Caco-2 (cell line): ENCODE data around the gene ARPC4. TPM values are rescaled to one million over a fixed set of nuclear protein-coding genes. Genes with fewer than 3 reads are reported as not detected.

Experiments
- BruUV-seq: library from RNA; stranded (reverse); fragments of 400-500 nt; replicated peaks from 2 replicates; lab custom pipeline; 2021; lab: Mats Ljungman, UMichigan
- CTCF ChIA-PET: fragments of 300-600 bp; sonication (Branson Sonifier 250); formaldehyde crosslinking; loops from one replicate; lab custom pipeline; 2022; ENCODE audit warnings: antibody characterized with exemption; lab: Charles Lee
- POLR2A ChIA-PET: fragments of 300-600 bp; sonication (Branson Sonifier 250); formaldehyde crosslinking; loops from one replicate; lab custom pipeline; 2022; ENCODE audit warnings: antibody characterized with exemption; lab: Charles Lee
- DNase-seq, 2 experiments: peaks; one replicate each; pipeline versions ENCODE4 v3.0.0 to v3.0.0-alpha.2; 2020 to 2022
- H3K27me3 ChIP-seq: replicated peaks from 2 replicates; pipeline ENCODE4 v1.6.0; 2011; ENCODE audit warnings: low read length; ENCODE audit not compliant: control insufficient read depth, insufficient read depth
- H3K36me3 ChIP-seq: 2 replicates; pipeline ENCODE4 v1.5.1; 2011; ENCODE audit warnings: low read length; ENCODE audit not compliant: control insufficient read depth, insufficient read depth
- H3K4me1 ChIP-seq: fragments of 250-450 bp; sonication (Bioruptor Pico); 2 replicates; pipeline ENCODE4 v1.5.1; 2020; ENCODE audit warnings: mild to moderate bottlenecking
- H3K4me3 ChIP-seq: 2 replicates; pipeline ENCODE4 v1.5.1; 2011; ENCODE audit warnings: low read depth, mild to moderate bottlenecking, control low read depth, low read length
- H3K9me3 ChIP-seq: fragments of 250-450 bp; sonication (Bioruptor Pico); 2 replicates; pipeline ENCODE4 v1.5.1; 2020; ENCODE audit warnings: mild to moderate bottlenecking, moderate library complexity
- H3K27ac Mint-ChIP-seq: one replicate; pipeline ENCODE4 v1.8.0; 2022; ENCODE audit warnings: mixed read lengths; ENCODE audit not compliant: unreplicated experiment
- H3K27me3 Mint-ChIP-seq: one replicate; pipeline ENCODE4 v1.8.0; 2022; ENCODE audit warnings: mixed read lengths; ENCODE audit not compliant: insufficient read depth, unreplicated experiment
- H3K36me3 Mint-ChIP-seq: one replicate; pipeline ENCODE4 v1.8.0; 2022; ENCODE audit warnings: mild to moderate bottlenecking, mixed read lengths; ENCODE audit not compliant: insufficient read depth, unreplicated experiment
- H3K4me1 Mint-ChIP-seq: one replicate; pipeline ENCODE4 v1.8.0; 2022; ENCODE audit warnings: low read depth, mixed read lengths; ENCODE audit not compliant: unreplicated experiment
- H3K4me3 Mint-ChIP-seq: one replicate; pipeline ENCODE4 v1.8.0; 2022; ENCODE audit warnings: mild to moderate bottlenecking, moderate library complexity, mixed read lengths; ENCODE audit not compliant: unreplicated experiment
- H3K9me3 Mint-ChIP-seq: one replicate; pipeline ENCODE4 v1.8.0; 2022; ENCODE audit warnings: mixed read lengths; ENCODE audit not compliant: unreplicated experiment
- intact Hi-C: fragments of 100-400 bp; cut with micrococcal nuclease; formaldehyde crosslinking; loops from one replicate; pipeline ENCODE4 v1.10.0; 2022; ENCODE audit not compliant: unreplicated experiment
- total RNA-seq: library from RNA; stranded (reverse); gene quantifications from 2 replicates; pipeline ENCODE4 v1.2.3, GENCODE V29; 2022
- TF ChIP-seq, protein P1 (sequence below), 2 experiments: fragments of 200-600 bp in 1 of 2; IDR thresholded peaks; 1 replicate in 1 of 2; 2 replicates in 1 of 2; pipeline versions ENCODE4 v1.5.1 to v1.8.0; 2011 to 2022; ENCODE audit warnings: antibody characterized with exemption in 1 of 2, control low read depth in 1 of 2, inconsistent platforms in 1 of 2, low read depth in 1 of 2, low read length in 1 of 2, mild to moderate bottlenecking in 1 of 2, moderate library complexity in 1 of 2; ENCODE audit not compliant: insufficient read depth in 1 of 2, severe bottlenecking in 1 of 2, unreplicated experiment in 1 of 2

ARPC4 gene
- total RNA-seq, 1 experiment from 2014 or later = 158 TPM

DNA sequence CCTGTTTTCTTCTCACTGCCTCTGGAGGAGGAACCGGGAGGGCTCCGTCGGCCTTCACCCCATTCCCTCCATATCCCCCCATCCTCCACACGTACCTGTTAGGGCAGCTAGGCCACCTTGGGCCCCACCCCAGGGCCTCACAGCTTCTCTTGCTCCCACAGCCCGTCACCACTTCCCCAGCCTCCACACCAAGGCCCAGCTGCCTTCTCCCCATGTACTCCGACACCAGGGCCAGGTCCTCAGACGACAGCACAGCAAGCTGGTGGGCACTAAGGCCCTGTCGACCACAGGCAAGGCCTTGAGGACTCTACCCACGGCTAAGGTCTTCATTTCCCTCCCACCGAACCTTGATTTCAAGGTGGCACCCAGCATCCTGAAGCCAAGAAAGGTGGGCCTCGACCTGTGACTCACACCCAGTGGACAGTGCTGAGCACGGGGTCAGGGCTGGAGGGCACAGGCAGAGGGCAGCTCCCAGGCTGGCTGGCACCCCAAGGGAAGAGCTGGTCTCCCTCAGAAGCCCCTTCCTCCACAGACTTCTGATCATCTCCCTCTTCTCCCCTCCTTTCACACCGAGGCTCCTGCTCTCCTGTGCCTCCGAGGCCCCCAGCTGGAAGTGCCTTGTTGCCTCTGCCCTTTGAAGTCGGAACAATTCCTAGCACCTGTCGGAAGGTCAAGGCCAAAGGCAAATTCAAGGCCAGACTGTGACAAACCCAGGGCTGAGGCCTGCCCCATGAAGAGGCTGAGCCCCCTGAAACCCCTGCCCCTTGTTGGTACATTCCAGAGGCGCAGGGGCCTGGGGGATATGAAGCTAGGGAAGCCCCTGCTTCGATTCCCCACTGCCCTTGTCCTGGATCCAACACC is 41.9 kb downstream of the ARPC4 start:
- Mint-ChIP-seq H3K27ac (no peak overlapping the region), H3K9me3 (no peaks in the 10 kb centered on the region), H3K27me3 (no peaks in the 10 kb centered on the region), H3K4me1 (no peaks in the 10 kb centered on the region), H3K36me3 (peaks cover 24% of the 10 kb centered on the region), H3K4me3 (no peak overlapping the region)
- TF ChIP-seq, protein P1, sequence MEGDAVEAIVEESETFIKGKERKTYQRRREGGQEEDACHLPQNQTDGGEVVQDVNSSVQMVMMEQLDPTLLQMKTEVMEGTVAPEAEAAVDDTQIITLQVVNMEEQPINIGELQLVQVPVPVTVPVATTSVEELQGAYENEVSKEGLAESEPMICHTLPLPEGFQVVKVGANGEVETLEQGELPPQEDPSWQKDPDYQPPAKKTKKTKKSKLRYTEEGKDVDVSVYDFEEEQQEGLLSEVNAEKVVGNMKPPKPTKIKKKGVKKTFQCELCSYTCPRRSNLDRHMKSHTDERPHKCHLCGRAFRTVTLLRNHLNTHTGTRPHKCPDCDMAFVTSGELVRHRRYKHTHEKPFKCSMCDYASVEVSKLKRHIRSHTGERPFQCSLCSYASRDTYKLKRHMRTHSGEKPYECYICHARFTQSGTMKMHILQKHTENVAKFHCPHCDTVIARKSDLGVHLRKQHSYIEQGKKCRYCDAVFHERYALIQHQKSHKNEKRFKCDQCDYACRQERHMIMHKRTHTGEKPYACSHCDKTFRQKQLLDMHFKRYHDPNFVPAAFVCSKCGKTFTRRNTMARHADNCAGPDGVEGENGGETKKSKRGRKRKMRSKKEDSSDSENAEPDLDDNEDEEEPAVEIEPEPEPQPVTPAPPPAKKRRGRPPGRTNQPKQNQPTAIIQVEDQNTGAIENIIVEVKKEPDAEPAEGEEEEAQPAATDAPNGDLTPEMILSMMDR (IDR thresholded peaks at IDR 0.05; ENCODE audit: insufficient read depth in 1 of 2, low read depth in 1 of 2, low read length in 1 of 2, severe bottlenecking in 1 of 2, unreplicated experiment in 1 of 2) = no peak
- no peaks in the 10 kb centered on the region for H3K9me3 ChIP-seq
- POLR2A ChIA-PET = no interaction called here
- no TSS peak for BruUV-seq
- H3K4me1 ChIP-seq = no peaks in the 10 kb centered on the region
- no peak overlapping the region for H3K4me3 ChIP-seq
- peaks cover 1% of the 10 kb centered on the region; the same call in 1 of the 2 replicates for H3K36me3 ChIP-seq
- no peak for DNase-seq
- intact Hi-C loops = no loop called here
- CTCF ChIA-PET = no interaction called here
- H3K27me3 ChIP-seq = no peaks in the 10 kb centered on the region

DNA sequence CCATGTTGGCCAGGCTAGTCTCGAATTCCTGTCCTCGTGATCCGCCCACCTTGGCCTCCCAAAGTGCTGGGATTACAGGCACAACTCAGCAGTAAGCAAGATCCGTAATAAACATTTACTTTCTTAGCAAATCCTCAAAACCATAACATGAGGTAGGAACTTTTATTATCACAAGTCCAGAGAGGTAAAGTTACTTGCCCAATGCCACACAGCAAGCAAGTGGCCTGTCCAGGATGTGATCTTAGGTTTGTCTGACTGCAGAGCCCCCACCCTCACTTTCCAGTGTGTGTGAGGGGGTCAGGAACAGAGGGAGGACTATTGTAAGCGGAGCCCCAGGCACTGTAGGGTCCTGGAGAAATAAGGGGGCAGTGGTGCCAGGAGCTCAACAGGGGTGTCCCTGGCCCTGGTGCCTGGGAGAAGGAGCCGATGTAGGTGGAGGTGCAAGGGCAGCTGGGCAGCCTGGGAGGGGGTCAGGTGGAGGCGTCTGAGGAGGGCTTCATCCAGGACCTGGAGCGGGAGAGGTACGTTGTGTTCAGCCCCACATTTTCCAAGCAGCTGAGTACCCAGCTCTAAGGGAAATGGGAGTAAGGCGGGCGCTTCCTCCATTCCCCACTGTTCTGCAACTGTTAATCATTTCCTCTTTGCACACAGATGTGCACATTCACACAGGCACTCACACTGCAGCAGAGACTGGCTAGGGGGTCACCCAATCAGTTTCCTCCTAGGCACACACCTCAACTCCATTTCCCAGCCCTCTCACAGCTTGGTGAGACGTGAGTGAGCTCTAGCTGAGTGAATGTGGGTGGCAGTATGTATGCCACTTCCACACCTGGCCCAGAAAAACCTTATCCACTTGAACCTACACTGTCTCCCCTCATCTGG is 45.1 kb downstream of the ARPC4 start:
- POLR2A ChIA-PET = no interaction called here
- DNase-seq = no peak
- TF ChIP-seq, protein P1 (IDR thresholded peaks at IDR 0.05; ENCODE audit: insufficient read depth in 1 of 2, low read depth in 1 of 2, low read length in 1 of 2, severe bottlenecking in 1 of 2, unreplicated experiment in 1 of 2) = no peak
- CTCF ChIA-PET = no interaction called here
- intact Hi-C loops = no loop called here
- no TSS peak for BruUV-seq
- Mint-ChIP-seq H3K4me3 (no peak overlapping the region), H3K4me1 (peaks cover 8% of the 10 kb centered on the region), H3K36me3 (peaks cover 34% of the 10 kb centered on the region), H3K9me3 (no peaks in the 10 kb centered on the region), H3K27ac (no peak overlapping the region), H3K27me3 (no peaks in the 10 kb centered on the region)
- H3K36me3 ChIP-seq = peaks cover 1% of the 10 kb centered on the region; the same call in 1 of the 2 replicates
- H3K27me3 ChIP-seq = no peaks in the 10 kb centered on the region
- H3K4me1 ChIP-seq = no peaks in the 10 kb centered on the region
- H3K4me3 ChIP-seq = no peak overlapping the region
- H3K9me3 ChIP-seq = no peaks in the 10 kb centered on the region

DNA sequence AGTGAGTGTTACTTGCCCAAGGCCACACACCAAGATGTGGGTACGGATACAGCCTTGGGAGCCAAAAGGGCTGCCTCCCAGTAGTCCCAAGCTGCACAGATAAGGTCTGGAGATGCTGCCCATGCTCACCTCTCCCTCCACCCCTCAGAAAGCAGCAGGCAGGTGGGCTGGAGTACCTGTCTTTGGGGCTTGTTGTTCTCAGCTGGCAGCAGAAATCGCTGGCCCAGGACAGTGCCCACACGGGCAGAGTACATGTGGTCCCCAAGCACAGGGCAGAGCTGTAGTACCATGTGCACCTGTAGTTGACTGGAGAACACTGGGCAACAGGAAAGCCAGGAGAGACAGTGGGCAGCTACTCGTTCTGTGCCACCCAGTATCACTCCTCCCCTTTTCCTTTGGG is 46.0 kb downstream of the ARPC4 start:
- no TSS peak for BruUV-seq
- no peak overlapping the region for H3K27ac Mint-ChIP-seq
- H3K9me3 Mint-ChIP-seq = no peaks in the 10 kb centered on the region
- TF ChIP-seq, protein P1 (IDR thresholded peaks at IDR 0.05; ENCODE audit: insufficient read depth in 1 of 2, low read depth in 1 of 2, low read length in 1 of 2, severe bottlenecking in 1 of 2, unreplicated experiment in 1 of 2) = no peak
- DNase-seq = no peak
- Histone ChIP-seq H3K9me3 (no peaks in the 10 kb centered on the region), H3K36me3 (peaks cover 1% of the 10 kb centered on the region; the same call in 1 of the 2 replicates), H3K27me3 (no peaks in the 10 kb centered on the region), H3K4me1 (no peaks in the 10 kb centered on the region), H3K4me3 (no peak overlapping the region)
- peaks cover 8% of the 10 kb centered on the region for H3K4me1 Mint-ChIP-seq
- CTCF ChIA-PET = interaction anchor here (0.7 kb wide), 1 partner anchor 95 kb away, joined by 3 read pairs; the partner anchor contains the start of gene CRELD1
- POLR2A ChIA-PET = no interaction called here
- H3K4me3 Mint-ChIP-seq = no peak overlapping the region
- intact Hi-C loops = no loop called here
- peaks cover 42% of the 10 kb centered on the region for H3K36me3 Mint-ChIP-seq
- no peaks in the 10 kb centered on the region for H3K27me3 Mint-ChIP-seq
